H1 (cell line): Measurements from ENCODE around the gene LRRC56. TPM values are rescaled to one million over a fixed set of nuclear protein-coding genes. Genes with fewer than 3 reads are reported as not detected.

Source experiments
- ASH2L ChIP-seq: fragments of 200-600, 300-600 bp; sonication (generic); IDR thresholded peaks from one replicate; pipeline ENCODE4 v1.7.1; 2017; ENCODE audit warnings: low read length
- CREB1 ChIP-seq: IDR thresholded peaks from 2 replicates; pipeline ENCODE4 v1.6.1; 2012; ENCODE audit warnings: inconsistent platforms
- HDAC6 ChIP-seq: IDR thresholded peaks from one replicate; pipeline ENCODE4 v1.7.1; 2012; ENCODE audit warnings: low read depth, mild to moderate bottlenecking, inconsistent platforms, low read length, moderate library complexity
- RAD21 ChIP-seq, 2 experiments: IDR thresholded peaks in 1 of 2; conservative IDR thresholded peaks in 1 of 2; 2 replicates each; pipeline ENCODE4 v1.6.1; 2011; ENCODE audit warnings: low read depth in 2 of 2, low read length in 2 of 2, improper control_type of control experiment in 1 of 2, inconsistent platforms in 1 of 2, mild to moderate bottlenecking in 1 of 2, moderate library complexity in 1 of 2
- RBBP5 ChIP-seq: IDR thresholded peaks from 2 replicates; pipeline ENCODE4 v1.7.1; 2012; ENCODE audit warnings: low read depth, mild to moderate bottlenecking, inconsistent platforms, low read length, moderate library complexity, borderline replicate concordance
- SP1 ChIP-seq: IDR thresholded peaks from 2 replicates; pipeline ENCODE4 v1.6.1; 2011; ENCODE audit warnings: low read depth, low read length
- TEAD4 ChIP-seq: IDR thresholded peaks from 2 replicates; pipeline ENCODE4 v1.6.1; 2012; ENCODE audit warnings: low read depth, low read length, inconsistent platforms, mixed read lengths
- polyA plus RNA-seq, 7 experiments: library from polyadenylated mRNA; depleted of rRNA in 3 of 7; stranded (reverse) in 5 of 7; unstranded in 2 of 7; fragments of >200 nt in 5 of 7; fragments of 200-250 nt in 2 of 7; gene quantifications; 1 replicate in 5 of 7; 2 replicates in 1 of 7; 4 replicates in 1 of 7; pipeline versions ENCODE4 v1.2.1 to v1.2.3, GENCODE V29; 2011 to 2013; ENCODE audit warnings: missing spikeins in 2 of 7, mixed read lengths in 2 of 7
- total RNA-seq: library from RNA; stranded (reverse); fragmentation: NEBNext Ultra II Directional; extraction: Animal tissue kit (Norgen Biotek cat#: 25700); gene quantifications from 2 replicates; pipeline ENCODE4 v1.2.1, GENCODE V29; 2021
- TF ChIP-seq, protein P1 (sequence below): IDR thresholded peaks from 2 replicates; pipeline ENCODE4 v1.6.1; 2011; ENCODE audit warnings: low read depth, mild to moderate bottlenecking, low read length; ENCODE audit not compliant: insufficient read depth

LRRC56 gene
- total and polyA plus RNA-seq, 2 of the 8 experiments (the other 6 are each of a cell fraction or from before 2014, with no cell fraction given): 0.94 to 1.9 TPM

GRCh38 chr11:495537-495931 lies 41.8 kb upstream of the LRRC56 start (continued):
- TF ChIP-seq RAD21 (IDR thresholded peaks at IDR 0.05 in 1 of 2, conservative IDR thresholded peaks at IDR 0.05 in 1 of 2; ENCODE audit: low read depth in 2 of 2, low read length in 2 of 2): no peak
- no peak for TF ChIP-seq HDAC6
- TF ChIP-seq TEAD4: no peak
- no peak for TF ChIP-seq SP1
- TF ChIP-seq, protein P1, sequence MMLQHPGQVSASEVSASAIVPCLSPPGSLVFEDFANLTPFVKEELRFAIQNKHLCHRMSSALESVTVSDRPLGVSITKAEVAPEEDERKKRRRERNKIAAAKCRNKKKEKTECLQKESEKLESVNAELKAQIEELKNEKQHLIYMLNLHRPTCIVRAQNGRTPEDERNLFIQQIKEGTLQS: no peak
- TF ChIP-seq CREB1: no peak
- no peak for TF ChIP-seq ASH2L
- TF ChIP-seq RBBP5: no peak
